ENCODE measurements around the gene DHDDS.

- TF ChIP-seq CTCF (IDR thresholded peaks at IDR 0.05) (no peak), EP300 (IDR thresholded peaks at IDR 0.05) (no peak), POLR2A (IDR thresholded peaks at IDR 0.05) (no peak)
Measured at GRCh38 chr1:26387447-26387846, 44.7 kb upstream of the DHDDS start.

All from tibial nerve (tissue), 4 donors.